Activated T-helper 1 cell treated with Interleukin-2 at 50 U/mL for 16 hours (primary cell): ENCODE data around the gene HMGN2.

Experiments
- DNase-seq: peaks from one replicate; pipeline ENCODE4 v3.0.0-alpha.2; 2020; ENCODE audit warnings: low read depth

HMGN2 gene

DNA sequence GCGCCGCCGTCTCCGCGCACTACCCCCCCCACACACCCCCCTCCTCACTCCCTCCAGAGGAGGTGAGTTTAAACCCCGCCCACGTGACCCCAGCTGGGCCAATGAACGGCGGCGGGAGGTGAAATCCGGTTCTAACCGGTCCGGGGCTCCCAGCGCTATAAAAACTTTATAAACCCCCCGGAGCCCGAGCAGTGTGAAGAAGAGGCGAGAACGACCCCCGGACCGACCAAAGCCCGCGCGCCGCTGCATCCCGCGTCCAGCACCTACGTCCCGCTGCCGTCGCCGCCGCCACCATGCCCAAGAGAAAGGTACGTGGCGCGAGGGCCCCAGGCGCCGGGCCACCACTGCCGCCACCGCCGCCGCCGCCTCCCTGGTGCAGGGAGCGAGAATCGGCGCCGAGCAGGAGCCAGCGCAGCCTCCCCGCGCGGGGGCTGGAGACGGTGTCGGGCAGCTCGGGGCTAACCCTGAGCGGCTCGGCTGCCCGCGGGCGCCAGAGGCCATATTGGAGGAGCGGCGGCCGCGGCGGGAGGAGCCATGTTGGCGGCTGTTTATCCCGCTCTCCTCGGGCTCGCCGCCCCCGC is at the start of gene HMGN2:
TSS of gene HMGN2 (plus strand) at position 121 of the 581 bp plus-strand sequence. CDS start at position 294, 173 bp downstream.
- DNase-seq = peak; percentile 80

GRCh38 chr1:26429721-26430120 is 42.5 kb upstream of the HMGN2 start:
- DNase-seq = no peak

DNA sequence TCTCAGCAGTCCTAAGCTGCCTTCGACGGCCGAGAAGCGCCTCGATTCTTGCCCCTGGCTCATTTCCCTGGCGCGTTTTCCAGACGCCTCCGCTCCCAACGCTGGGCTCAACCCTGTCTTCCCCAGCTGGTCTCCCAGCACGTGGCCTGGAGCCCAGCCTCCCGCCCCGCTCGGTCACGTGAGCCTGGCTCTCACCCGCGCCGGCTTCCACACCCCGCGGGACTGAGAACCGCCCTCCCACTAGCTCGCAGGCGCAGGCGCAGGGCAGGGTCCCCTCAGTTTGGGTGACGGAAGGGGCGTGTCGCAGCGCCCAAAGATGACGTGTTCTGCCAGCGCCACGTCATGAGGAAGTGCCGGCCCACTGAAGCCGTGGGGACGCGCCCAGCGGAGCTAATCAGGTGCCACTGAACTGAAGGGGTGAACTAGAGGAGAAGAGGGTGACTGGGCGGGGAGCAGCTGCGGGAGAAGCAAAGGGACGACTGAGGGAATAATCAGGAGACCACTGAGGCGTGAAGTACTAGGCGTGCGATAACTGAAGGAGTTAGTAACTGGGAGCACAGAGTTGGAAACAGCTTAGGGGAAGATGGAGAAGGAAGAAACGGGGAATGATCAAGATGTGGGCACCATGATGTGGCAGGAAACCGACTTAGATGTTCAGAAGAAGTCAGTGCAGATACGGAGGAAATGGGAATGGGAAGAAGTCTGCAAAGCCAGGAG is 40.1 kb upstream of the HMGN2 start, which contains the start of gene DHDDS:
TSS of gene DHDDS (plus strand) at position 343 of the 717 bp plus-strand sequence. CDS start 625 bp downstream, outside the sequence.
- peak; percentile 96 for DNase-seq

DNA sequence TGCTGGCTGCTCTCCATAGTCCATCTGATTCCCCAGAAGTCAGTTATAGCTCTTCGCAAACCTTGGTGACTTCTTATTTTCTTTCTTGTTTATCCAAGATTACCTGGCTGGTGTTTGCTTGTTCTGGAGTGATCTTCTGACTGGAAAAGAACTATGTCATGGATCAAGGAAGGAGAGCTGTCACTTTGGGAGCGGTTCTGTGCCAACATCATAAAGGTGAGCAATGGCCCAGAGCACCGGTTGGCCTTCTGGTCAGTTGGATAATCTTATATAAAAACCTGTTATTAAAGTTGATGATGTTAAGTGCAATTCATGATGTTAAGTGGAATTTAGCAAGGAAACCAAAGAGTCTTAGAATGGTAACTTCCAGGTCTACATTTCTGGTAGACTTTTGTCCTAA is 39.4 kb upstream of the HMGN2 start:
- DNase-seq = no peak

GRCh38 chr1:26434161-26434752 is 38.0 kb upstream of the HMGN2 start:
- DNase-seq = no peak

GRCh38 chr1:26438041-26438440 is 34.2 kb upstream of the HMGN2 start:
- no peak for DNase-seq

DNA sequence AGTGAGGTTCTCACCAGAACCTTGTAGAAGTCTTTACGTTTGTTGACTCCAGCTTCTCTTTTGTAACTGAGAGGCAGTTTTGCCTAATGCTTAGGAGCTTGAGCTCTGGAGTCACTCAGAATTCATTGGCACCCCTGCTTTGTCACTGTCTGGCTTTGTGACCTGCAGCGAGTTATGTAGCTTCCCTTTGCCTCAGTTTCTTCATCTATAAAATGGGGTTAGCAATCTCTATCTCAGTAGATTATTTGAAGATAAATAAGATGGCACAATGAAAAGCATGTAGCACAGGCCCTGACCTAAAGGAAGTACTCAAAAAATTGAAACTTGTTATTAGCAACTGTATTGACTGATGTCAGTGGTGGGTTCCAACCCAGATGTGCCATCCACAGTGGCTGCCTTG is 32.0 kb upstream of the HMGN2 start:
- DNase-seq = no peak

DNA sequence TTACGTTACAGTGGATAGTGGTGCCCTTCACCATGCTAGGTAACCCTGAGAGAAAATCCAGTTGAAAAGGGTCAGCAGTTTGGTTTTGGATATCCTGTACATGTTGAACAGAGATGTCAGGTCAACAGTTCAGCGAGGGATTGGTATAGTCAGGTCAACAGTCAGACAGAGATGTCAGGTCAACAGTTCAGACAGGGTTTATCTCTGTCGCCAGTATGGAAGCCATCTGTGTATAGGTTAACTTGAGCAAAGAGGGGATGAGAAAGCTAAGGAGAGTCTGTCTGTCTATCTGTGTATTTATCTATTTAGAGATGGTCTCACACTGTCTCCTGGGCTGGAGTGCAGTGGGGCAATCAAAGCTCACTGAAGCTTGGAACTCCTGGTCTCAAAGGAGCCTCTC is 22.4 kb upstream of the HMGN2 start:
- DNase-seq = no peak

- no peak for DNase-seq
Observed at GRCh38 chr1:26450908-26451307, 21.3 kb upstream of the HMGN2 start.

GRCh38 chr1:26452459-26453183 is 19.6 kb upstream of the HMGN2 start:
- DNase-seq = no peak

DNA sequence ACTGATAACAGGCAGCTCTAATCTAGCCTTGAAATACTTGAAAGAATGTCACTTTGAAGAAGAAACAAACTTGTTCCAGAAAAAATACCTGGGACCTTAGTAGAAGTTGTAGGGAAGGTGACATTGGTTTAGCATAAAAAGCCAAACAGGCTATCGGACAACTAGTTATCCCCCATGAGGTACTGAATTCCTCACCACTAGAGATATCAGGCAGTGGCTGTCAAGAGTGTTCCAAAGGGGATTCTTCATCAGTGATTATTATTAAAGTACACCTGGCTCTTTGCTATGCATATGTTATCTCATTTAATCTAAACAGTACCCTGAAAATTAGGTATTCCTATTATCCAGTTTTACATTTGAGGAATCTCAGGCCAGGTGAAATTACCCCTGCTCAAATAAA is 13.1 kb upstream of the HMGN2 start:
- no peak for DNase-seq

GRCh38 chr1:26459573-26460031 is 12.6 kb upstream of the HMGN2 start:
- no peak for DNase-seq

DNA sequence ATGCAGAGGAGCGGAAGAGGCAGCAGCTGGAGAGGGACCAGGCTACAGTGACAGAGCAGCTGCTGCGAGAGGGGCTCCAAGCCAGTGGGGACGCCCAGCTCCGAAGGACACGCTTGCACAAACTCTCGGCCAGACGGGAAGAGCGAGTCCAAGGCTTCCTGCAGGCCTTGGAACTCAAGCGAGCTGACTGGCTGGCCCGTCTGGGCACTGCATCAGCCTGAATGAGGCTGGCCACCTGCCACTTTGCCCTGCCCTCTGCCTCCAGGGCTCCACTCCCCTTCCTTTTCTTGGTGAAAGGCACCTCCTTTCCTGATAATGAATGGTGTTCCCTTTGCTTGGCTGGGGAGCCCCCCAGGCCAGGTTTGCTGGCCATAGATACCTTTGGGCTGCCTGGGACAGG is 3.3 kb upstream of the HMGN2 start:
- DNase-seq = no peak

DNA sequence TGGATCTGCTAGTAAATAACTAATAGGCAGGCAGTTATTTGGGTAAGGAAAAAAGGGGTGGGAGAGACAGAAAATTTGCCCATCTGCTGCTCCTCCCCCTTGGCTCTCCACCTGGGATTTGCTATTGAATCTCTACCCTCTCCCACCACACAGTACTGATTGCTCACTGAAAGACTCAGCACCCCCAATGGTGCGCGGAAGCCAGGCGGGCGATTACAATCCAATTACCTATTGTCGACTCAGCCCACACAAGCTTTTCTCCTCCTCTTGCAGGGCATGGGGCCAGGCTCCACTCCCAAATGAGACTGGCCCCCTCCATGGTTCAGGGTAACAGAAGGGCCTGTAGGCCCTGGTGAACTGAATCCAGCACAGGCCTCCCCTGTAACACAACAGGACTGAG is 2.7 kb upstream of the HMGN2 start:
- no peak for DNase-seq

- DNase-seq = no peak
Observed at GRCh38 chr1:26470878-26471497, 1.3 kb upstream of the HMGN2 start.

DNA sequence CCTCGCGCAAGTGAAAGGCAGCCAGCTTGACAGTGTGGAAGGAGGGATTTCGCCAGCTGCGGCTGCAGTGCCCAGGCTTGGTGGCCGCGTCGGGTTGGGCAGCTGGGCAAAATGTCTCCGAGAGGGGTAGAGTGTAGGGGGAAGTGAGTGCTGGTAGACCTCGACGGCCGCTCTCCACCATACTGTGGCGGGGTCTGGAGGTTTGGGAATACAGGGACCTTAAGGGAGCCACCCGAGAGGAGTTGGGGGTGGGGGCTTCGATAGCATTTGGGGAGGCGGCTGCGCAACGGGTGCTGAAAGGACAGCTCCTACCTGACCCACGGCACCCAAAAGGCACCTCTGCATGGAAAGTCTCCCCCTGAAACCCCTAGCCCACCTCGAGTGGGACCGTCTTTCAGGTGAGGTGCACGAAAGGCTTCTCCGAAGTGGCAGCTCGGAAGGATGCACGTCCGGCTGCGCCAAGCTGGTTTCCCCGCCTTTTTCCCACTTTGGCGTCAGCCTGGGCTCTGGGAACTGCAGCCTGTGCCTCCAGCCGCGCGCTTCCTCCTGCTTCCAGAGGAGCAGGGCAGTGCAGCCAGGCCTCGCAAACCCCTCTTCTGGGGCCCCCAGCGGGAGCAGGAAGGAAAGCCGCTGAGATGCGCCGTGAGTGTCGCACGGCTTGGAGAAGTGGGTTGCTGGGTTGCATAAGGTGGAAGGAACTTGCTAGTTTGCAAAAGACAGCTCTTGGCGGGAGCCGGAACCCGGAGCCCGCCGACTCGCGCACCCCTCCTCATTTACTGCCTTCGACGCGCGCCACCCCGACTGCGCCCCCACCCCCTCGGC is 531 bp upstream of the HMGN2 start:
- DNase-seq = no peak

DNA sequence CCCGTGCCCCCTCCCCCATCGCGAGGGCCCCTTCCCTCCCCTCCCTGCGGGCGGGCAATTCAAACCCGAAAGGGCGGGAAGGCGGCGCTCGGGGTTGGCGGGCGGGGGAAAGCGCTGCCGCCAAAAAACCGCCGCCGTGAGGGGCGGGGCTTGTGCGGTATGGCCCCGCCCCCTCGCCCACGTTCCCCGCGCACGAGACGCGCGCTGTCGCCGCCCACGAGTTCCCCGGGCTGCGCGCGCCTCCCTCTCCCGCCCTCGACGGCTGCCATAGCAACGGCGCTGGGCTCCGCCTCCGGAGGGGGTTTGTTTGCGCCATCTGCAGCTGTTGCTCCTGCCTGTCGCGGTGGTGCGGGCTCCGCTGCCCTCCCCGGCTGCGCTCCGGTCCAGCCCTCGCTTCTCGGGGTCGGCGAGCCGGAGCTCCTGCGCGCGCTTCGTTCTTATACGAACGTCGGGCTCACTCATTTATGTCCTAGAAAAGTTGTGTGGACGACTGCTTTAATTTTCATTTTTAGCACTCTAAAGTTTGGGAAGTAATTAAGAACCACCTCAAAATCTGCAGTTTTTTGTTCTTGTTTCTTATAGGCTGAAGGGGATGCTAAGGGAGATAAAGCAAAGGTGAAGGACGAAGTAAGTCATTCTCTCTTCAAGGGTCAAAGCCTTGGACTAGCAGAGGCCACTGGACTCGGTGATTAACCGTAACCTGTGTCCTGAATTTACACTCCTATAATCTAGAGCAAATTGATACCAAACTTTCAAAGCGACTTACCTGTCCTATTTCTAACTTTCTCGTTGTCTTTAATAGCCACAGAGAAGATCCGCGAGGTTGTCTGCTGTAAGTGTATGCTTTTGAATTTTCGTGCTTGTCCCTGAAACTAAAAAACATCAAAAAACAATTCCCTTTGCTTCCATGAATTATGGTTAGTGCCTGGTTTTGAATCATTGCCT is 933 bp downstream of the HMGN2 start:
- peak; percentile 97 for DNase-seq

DNA sequence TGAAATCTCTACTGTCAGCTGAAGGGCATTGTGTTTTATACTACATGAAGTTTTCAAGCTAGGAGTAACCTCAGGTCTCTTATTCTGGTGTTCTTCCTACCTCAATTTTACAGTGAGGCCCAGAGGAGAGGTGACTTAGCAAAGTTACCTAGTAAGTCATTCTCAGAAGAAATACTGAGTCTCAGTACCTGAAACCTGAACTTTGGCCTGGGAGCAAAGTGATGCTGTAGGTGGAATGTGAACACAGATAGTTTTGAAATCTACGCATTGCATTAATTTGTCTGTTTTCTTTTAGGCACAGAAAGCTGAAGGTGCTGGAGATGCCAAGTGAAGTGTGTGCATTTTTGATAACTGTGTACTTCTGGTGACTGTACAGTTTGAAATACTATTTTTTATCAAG is 2.6 kb downstream of the HMGN2 start:
- DNase-seq = no peak

GRCh38 chr1:26475989-26476388 is 3.7 kb downstream of the HMGN2 start:
- no peak for DNase-seq

DNA sequence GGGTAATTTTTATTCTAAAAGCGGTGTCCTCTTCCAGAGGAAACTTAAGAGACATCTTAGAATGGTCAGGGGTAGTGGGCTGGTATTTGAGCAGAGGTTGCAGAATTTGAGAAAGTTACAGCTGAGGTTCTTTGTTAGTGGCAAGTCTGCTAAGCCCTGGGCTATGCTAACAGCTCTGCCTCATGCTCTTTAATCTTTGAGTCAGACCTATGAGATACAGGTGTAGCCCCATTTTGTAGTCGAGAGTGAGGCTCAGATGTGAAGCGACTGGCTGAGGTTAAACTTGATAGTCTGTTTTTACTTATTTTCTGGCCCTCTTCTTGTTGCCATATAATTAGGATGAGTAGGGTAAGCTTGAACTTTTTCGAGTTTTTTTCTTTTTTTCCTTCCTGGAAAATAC is 4.7 kb downstream of the HMGN2 start:
- no peak for DNase-seq
